ENCODE results near the gene EFNA4.

- TF ChIP-seq, protein P1, sequence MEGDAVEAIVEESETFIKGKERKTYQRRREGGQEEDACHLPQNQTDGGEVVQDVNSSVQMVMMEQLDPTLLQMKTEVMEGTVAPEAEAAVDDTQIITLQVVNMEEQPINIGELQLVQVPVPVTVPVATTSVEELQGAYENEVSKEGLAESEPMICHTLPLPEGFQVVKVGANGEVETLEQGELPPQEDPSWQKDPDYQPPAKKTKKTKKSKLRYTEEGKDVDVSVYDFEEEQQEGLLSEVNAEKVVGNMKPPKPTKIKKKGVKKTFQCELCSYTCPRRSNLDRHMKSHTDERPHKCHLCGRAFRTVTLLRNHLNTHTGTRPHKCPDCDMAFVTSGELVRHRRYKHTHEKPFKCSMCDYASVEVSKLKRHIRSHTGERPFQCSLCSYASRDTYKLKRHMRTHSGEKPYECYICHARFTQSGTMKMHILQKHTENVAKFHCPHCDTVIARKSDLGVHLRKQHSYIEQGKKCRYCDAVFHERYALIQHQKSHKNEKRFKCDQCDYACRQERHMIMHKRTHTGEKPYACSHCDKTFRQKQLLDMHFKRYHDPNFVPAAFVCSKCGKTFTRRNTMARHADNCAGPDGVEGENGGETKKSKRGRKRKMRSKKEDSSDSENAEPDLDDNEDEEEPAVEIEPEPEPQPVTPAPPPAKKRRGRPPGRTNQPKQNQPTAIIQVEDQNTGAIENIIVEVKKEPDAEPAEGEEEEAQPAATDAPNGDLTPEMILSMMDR (IDR thresholded peaks at IDR 0.05; ENCODE audit: insufficient read depth, low read depth, low read length), result no peak
- no peak for TF ChIP-seq EZH2 (IDR thresholded peaks at IDR 0.05; ENCODE audit: insufficient read depth, low read length)
These were observed 30.0 kb upstream of the EFNA4 start, which contains the start of the genes DCST1 and DCST2 for GRCh38 chr1:155033524-155033923.
